GM20431 (cell line): ENCODE measurements around the gene ADGRD1.

Source experiments
- in situ Hi-C: fragments of 300-500 bp; cut with MseI, MboI; formaldehyde crosslinking; loops from one replicate; pipeline ENCODE4 v1.15.0; 2020; ENCODE audit warnings: low sequenced_read_pairs; ENCODE audit not compliant: unreplicated experiment

The ADGRD1 gene

DNA sequence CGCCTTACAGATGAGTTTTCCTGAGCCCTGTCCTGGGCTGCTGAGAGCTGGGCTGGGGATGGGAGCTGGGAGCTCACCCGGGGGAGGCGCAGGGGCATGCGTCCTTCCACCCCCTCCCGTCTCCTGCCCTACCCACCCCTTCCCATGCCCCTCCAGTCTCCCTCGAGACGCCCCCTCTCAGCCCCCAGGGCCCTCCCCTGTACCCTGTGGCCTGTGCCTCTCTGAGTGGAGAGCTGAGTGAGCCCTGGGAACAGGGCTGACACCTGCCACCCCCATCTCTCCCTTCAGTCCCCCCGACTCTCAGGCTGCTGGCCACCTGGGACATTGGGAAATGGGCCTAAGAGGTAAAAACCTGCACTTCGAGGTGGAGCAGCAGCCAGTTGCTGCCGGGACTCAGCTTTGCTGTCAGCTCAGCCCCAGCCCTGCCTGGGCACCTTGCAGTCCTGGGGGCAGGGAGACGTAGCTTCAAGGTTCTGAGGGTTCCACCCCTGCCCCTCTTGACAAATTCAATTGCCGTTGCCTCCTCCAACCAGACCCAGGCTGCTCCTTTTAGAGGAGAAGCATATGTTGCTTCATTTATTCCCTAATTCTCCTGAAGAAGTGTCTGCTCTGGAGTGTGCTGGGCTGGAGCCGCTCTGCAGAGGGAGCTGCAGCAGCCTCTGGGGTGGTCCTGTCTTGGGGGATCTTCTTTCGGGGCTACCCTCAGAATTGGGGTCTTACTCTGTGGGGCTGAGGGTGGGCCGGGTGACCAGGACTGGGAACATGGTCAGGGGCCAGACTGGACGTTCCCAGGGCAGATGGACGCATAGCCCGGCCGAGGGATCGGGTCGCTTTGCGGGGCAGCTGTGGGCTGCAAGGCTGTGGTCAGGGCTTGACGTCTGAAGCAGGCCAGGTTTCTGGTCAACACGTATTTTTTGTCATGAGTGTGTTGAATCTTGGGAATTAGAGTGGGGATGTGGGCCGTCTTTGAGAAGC lies 141.4 kb downstream of the ADGRD1 start:
- in situ Hi-C loops = no loop called here

DNA sequence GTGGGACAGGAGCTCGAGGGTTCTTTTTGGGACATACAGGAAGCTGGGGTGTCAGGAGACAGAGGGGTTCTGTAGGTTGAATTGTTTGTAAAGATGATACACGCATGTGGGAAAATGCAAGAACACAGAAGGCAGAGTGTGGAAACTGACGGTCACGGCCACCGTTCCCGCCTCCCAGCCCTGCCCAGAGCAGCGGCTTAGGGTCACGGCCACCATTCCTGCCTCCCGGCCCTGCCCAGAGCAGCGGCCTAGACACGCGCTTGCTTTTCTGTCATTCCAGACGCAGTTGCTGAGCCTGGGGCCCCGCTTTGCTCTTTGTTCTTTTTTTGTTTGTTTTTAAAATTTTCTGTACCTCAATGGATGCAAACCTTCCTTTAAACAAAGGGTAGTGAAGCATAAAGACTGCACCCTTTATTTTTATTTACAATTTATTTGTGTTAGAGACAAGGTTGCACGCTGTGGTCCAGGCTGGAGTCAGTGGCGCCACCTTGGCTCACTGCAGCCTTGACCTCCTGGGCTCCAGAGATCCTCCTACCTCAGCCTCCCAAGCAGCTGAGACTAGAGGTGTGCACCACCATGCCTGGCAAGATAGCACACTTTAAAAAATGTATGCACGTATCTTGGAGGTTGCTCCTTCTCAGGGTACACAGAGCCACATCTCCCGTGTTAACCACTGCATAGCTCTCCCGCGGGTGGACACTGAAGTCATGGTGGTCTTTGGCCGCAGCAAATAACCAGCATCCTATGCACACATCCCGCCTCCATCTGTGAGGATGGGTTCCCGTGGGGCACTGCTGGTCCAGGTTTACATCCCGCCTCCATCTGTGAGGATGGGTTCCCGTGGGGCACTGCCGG lies 142.3 kb downstream of the ADGRD1 start:
- in situ Hi-C loops = no loop called here

DNA sequence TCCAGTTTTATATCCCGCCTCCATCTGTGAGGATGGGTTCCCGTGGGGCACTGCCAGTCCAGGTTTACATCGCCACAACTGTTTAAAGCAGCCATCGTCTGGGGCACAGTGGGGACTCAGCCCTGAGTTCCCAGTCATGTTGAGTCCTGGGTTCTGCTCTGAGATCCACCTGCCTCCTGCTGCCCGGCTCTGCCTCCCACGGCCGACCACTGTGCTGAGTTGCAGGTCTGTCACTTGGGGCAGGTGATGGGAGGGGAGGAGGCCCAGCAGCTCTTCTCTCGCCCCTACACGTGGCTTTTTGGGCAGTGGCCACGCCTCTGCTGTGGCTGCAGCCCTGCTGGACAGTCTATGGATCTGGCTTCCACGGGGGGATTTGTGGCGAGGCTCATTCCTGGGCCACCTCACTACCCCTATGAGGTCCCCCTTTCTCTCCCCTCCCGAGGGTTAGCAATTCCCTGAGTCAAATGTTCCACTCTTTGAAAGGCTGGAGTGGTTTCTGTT lies 143.0 kb downstream of the ADGRD1 start:
- in situ Hi-C loops = no loop called here

DNA sequence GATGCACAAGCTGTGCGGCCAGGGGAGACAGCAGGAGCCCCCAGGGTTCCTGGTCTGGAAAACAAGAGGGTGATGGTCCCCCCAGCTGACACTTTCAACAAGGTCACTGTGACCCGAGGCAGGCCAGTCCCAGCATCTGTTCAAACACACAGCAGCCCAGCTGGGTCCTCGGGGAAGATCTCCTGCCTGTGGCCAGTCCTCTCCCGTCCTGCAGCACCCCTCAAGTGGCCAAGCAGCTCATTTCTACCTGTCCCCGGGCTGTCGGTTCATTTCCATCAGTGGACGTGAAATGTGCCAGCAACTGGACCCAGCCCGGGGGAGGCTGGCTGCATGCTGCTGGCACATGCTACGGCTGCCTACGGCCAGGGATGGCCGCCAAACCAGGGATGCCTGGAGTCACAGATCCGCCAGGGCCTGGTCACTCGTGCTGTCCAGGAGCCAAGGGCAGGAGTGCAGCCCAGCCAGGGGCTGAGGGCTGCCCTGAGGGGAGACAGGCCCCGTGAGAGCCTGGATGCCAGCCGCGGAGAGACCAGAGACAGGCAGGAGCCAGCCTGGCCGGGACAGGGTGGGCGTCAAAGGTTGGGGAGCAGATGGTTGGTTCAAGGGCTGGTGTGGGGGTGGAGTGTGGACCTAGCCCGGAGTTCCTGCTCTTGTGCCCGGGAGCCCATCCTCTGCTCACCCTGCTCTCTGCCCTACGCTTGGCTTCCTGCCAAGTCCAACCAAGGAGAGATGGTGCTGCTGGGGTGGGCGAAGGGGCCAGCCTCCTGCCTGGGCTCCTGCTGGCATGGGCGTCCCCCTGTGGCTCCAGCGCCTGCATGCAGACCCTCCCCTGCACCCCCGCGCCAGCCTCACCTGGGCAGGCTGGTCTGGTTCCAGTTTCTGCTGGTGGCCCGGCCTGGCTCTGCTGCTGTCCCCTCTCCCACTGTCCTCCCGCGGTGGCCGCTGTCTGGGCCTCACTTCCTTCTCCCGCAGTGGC lies 143.8 kb downstream of the ADGRD1 start:
- in situ Hi-C loops = no loop called here

DNA sequence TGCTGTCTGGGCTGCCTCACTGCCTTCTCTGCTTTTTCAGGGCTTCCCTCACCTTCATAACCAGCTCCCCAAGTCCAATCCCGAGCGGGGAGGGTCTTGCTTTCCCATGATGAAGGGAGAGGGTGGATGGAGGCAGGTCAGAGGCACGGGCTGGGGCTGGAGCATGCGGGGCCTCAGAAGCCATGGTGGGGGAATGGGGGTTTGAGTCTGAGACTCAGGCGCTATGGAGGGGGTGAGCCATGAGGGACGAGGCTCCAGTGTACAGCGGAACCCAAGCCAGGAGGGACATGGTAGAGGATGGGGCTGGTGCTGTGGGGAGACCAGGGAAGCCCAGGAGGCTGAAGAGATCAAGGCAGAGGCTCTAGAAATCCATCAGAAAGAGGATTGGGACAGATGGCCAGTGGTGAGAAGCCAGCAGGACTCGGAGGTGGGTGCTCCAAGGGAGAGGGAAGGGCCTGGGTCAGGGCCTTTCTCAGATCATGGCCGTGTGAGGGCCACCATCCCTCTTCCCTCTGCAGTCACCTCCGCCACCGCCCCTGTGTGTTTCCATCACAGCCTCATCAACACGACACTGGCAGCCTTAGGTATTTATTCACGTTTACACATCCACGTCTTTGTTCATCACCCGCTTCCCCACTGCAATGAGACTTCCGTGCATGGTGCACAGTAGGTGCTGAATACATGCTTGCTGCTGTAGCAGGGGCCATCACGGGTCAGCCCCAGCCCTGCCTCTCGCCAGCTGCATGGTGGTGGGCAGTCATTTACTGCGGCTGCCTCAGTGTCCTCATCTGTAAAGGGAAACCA lies 144.7 kb downstream of the ADGRD1 start:
- in situ Hi-C loops = no loop called here

DNA sequence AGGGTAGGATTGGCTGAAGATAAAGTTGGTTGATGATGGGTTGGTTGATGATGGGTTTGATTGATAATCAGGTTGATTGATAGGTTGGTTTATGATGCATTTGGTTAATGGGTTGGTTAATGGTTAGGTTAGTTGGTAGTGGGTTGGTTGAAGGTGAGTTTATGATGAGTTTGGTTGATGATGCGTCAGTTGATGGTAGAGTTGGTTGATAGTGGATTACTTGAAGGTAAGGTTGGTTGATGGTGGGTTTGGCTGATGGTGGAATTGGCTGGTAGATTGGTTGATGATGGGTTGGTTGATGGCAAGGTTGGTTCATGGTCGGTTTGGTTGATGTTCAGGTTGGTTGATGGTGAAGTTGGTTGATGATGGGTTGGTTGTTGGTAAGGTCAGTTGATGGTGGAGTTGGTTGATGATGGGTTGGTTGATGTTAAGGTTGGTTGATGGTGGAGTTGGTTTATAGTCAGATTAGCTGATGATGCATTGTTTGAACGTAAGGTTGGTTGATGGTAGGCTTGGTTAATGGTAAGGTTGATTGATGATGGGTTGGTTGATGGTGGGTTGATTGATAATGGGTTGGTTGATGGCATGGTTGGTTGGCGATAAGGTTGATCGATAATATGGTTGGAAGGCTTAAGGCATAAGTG lies 146.4 kb downstream of the ADGRD1 start:
- in situ Hi-C loops = no loop called here

DNA sequence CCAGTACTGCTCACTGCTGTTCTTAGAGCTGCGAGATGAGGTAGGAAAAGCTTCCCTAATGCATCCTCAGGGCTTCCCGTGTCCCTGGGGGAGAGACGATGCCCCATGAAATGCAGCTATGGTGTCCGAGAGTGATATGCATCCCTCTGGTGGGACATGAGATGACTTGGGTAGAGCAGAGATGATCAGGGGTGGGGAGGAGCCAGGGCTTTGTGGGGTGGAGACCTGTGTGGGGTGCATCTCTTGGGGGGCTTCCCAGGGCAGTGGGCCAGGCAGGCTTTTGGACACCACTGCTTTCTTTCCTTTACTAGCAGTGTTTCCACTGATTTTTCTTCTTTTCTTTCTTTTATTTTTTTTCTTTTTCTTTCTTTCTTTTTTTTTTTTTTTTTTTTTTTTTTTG lies 147.3 kb downstream of the ADGRD1 start:
- in situ Hi-C loops = no loop called here

DNA sequence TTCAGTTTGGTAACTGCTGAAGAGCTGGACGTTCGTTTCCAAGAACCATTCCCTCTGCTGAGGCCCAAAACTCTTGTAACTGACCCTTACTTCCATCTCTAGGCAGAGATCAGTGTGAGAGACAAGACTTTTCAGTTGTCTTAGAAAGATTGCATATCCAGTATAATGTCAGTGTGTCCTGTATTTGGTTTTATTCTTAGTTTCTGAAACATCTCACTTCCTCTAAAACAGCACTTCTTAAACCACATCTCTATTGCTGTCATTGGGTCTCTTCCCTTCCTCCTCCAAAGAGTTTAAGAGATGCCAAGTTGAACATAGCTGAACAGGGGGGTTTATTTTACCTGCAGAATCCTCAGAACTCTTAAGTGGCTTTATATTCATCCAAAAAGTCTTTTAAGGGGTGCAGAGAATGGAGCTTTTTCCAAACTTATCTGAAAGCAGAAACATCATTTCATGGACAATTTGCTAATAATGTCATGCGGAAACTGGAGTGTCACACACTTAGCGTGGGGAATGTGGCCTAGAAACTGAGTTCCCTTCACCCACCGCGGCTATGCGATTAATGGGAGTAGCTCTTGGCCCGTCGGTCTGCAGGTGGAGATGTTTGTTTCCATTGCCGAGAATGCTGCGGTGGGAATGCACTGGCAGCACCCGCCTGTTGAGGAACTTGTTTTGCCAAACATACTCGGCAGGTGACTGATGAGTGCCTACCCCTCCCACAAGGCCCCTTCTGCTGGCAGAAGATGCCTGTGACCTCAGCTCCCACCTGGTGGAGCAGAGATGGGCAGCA lies 148.2 kb downstream of the ADGRD1 start:
- in situ Hi-C loops = no loop called here

DNA sequence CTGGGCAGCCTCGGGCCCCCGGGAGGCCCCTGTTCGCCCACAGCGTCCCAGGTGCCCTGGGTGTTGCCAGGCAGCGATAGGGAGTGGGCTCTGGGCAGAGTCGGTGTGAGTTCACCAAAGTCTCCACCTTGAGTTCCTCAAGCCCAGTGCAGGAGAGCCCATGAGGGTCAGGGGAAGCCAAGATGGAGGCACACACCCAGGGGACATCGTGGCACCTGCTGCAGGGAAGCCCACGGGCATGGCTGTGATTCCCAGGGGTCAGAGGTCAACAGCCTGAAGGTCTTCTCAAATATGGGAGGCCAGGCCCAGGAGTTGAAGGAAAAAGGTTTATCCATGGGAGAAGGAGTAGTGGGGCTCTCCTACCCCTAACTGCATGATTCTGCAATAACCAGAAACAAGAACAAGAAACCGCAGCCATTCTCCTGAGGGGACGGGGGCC lies 148.8 kb downstream of the ADGRD1 start:
- in situ Hi-C loops = no loop called here

DNA sequence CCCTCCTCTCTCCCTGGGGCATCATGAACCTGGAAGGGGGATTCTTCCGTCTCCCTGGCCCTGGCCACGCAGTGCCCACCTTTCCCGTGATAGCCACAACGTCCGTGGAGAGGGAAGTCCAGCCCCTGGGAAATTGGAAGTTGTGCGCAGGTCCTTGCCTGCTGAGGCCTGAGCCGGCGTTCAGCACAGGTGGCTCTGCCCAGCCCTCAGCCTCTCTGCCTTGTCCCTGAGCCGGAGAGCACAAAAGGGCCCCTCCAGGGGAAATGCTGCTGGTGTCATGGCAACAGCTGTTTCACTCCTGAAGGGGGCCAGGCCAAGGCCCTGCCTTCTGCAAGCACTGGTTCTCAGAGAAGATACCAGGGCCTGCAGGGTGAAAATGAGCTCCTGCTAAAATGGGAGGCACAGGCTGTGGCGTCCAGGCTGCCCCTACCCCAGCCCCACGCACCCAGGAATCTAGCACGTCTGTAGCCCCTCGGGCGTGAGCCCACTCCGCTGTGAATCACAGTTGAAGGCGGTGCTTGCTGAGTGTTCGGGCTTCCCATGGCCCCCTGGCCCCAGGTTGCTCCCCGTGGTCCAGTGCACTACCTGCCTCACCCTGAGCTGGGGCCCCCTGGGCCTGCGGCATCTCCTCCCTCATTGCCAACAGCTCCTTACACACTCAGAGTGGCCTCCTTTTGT lies 149.4 kb downstream of the ADGRD1 start:
- in situ Hi-C loops = no loop called here

DNA sequence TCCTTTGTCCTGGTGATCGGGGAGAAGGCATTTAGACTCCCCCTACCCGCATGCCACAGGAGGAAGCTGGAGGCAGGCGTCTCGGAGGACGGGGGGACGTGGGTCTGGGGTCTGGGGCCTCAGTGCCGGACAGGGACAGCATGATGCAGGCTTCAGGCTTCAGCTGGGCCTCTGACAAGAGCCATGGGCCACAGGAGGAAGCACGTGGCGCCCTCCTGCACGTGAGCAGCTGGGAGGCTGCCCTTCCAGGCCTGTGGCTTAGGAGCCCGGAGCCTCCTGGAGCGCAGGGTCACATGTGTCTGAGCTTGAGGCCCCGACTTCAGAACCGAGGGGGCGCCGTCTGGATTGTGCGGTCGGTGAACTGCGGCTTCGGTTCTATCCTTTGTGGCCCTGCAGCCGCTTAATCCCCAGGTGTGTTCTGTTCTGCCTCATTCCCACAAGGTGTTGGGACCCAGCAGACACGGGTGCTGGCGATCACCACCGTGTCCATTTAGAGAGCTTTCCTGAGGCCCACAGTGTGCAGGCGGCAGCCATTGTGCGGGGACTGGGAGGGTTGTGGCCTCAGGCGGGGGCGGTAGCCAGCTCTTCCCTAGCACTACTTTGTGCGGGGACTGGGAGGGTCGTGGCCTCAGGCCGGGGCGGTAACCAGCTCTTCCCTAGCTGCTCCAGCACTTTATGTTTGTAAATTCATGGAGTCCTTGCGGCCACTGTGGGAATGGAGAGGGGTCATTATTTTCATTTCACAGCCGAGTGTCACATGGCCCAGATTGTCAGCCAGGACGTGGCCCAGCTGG lies 150.2 kb downstream of the ADGRD1 start:
- in situ Hi-C loops = no loop called here

DNA sequence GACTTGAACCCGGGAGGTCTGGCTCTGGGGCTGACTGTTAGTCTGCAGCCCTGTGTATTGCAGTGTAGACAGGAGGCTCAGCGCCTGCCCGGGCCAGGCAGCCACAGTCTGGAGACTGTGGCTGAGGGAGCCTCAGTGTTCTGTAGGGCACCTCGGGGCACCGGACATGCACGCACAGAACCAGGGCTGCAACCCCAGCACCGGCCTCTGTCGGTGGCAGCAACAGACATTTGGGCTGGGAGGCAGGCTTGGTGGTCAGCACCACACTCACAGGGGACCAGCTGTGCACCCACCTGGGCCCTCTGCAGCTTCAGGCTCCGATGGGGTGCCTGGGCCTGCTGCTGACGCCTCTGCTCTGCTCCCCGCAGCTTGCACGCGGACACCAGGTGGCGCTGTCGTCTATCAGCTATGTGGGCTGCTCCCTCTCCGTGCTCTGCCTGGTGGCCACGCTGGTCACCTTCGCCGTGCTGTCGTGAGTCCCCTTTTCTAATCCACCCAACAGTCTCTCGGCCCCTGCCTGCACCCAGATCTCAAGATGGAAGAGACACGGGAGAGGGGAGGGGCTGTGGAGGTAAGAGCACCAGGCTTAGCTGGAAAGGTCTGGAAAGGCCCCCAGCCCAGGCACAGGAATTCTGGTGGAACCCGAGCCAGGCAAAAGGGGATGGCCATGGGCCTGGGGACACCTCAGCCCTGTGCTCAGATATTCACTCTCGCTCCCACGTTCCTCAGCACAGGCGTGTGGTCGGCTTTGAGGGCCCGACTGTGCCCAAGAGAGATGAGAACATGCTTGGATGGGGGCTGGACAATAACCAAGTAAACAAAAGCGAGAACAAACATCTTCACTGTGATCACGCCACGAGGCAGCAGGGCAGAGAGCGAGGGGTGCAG lies 151.0 kb downstream of the ADGRD1 start:
- in situ Hi-C loops = no loop called here

DNA sequence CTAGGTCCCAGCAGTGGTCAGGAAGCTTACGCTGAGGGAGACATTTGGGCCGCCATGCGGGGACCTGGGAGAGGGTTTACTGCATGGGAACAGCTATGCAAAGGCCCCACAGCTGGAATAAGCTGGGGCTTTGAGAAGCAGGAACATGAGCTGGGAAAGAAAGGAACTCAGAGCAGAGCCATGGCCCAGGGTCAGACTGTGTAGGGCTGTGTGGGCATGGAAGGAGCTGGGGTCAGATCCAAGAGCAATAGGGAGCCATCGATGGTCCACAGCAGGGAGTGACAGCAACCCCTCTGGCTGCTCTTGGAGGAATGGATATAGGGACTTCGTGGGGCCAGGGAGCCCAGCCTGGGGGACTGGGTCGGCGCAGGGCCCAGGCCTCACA lies 151.6 kb downstream of the ADGRD1 start:
- in situ Hi-C loops = no loop called here

DNA sequence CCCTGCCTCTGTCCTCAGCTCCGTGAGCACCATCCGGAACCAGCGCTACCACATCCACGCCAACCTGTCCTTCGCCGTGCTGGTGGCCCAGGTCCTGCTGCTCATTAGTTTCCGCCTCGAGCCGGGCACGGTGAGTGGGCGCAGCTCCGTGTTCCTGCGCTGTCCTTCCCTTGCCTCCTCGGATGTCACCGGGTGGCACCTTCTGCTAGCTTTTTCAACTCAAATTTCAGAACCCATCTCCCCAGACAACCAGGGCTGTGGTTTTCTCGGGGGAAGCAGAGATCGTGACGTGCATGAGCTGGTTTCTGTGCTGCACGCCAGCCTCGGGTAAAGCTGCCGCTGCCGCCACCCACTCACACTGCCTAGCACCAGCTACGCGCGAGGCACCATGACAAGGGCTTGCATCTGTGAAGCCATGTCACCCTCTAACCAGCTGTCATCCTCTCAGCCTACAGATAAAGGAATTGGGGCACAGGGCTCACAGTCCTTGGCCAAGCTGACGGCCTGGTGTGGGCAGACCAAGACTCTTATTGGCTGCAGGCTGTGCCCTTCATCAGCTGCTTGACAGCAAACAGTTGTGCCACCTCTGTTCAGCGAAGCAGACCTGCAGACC lies 152.1 kb downstream of the ADGRD1 start:
- in situ Hi-C loops = no loop called here

DNA sequence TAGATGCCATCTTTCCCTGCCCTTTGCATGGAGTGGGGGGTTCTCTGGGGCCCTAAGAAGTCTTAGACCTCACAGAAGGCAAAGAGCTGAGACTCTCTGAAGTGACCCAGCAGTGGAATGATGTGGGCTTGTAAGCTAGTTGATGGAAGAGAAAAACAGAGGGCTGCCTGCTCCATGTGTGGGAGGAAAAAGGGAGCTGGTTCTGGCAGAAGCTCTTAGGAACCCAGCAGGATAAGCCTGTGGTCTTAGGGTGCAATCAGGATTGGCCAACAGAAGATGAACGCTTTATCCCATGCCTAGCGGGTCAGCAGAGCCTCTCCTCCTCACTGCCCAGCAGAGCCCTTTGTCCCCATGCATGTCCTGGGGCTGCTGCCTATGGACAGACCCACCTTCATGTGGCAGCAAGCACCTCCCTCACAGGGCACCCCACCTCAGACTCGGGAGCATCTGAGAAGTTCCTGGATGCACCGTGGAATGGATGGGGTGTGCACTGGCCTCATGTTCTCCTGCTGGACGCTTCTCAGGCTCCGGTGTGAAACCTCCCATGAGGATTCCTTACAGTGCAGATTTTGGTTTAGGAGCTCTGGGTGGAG lies 152.7 kb downstream of the ADGRD1 start:
- in situ Hi-C loops = no loop called here
